Measurements from ENCODE around the gene PLSCR4.

Gene PLSCR4

DNA sequence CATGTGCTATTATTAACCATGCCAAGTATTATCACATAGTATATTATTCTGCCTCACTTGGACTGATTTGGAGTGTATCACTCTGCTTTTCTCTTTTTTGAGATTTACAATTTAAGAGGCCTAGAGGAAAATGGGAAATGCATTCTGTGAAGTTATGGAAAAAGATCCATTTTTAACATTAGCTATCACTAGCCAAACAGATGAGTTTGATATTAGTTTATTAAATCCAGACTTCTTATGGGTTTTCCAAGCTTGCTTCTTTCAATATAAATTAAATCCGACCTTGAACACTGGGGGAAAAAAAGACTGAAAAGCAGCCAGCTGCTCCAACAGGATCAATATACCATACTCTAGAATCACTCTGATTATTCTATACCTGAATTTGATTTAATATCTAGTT is 59.9 kb downstream of the PLSCR4 start:
- no peak for DNase-seq

DNA sequence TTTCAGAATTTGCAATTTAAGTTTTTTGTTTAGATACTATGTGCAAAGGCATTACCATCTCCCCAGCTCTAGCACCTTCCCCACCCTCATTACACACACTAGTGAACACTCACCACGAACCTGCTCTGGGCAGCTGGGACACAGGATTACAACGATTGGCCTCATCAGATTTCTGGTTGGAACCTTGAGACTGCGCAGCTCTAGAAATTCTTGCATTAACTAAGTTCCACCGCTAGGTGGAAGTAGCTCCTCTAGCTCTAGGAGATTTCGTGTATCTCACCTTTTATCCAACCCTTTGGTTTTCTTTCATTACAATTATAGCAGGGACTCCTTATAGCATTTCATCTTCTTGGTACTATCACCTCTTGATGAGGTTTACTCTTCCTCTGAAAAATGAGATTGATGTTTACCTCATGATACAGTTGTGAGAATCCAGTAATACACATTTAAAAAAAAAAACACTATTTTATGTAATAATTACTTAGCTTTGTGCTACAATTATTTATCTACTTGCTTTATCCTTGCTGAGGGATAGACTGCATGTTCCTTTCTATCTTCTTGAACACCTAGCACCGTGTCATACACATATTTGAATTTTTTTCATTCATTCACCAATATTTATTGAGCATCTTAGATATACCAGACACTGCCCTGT is 61.3 kb downstream of the PLSCR4 start:
- peak; percentile 40 to 52 for DNase-seq

DNA sequence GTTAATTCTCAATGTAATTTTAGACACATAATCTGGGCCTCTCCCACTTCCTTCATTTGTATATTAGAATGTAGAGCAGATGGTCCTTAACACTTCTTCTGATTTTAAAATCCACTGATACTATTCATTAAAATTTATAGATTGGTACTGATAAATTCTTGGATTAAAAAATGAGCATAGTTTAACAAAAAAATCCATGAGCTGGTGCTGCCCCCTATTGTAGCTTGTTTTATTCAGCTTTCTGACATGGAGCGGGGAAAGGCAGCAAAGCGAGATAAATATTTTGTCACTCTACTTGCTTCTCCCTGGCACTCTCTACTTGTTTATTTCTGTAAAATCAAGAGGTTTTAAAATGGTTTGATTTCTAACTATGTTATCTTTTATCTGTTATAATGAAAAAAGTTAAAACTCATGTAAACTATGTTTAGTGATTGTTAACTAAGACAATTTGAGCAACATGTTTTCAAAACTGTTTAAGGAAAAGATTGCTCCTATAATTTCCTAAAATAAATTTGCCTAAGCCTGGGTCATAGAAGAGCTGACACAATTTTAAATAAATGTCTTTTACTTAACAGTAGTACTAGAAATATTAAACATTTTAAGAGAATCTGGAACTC is 63.5 kb downstream of the PLSCR4 start:
- peak; percentile 4 to 13 for DNase-seq

DNA sequence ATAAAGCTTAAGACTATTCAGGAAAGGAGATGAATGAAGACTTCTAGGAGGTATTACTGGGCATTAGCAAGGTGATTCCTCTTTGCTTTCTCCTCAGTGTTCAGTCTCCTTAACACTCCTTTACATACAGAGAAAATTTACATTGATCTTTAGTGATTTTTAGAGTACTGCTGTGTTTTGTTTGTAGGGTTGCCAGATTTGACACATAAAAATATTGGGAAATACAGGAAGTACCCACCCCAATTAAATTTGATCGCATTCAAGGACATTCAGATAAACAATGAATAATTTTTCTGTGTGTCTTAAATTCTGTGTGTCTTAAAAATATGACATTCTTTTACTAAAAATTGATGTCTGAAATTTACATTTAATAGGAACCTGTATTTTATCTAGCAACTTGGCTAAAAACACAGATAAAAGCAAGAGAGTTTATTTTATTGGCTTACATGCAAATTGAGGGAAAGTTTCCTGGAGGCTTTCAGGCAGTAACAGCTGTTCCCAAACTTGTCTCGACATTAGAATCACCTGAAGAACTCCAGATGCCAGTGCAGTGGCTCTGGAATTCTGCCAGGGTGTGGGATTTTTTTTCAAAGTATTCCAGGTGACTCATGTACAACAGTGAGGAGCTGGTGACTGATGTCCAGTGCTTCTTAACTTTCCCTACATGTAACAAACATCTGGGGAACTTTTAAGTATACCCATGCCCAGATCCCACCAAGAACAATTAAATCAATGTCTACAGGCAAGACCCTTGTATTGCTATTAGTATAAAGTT is 66.5 kb downstream of the PLSCR4 start:
- no peak for DNase-seq

DNA sequence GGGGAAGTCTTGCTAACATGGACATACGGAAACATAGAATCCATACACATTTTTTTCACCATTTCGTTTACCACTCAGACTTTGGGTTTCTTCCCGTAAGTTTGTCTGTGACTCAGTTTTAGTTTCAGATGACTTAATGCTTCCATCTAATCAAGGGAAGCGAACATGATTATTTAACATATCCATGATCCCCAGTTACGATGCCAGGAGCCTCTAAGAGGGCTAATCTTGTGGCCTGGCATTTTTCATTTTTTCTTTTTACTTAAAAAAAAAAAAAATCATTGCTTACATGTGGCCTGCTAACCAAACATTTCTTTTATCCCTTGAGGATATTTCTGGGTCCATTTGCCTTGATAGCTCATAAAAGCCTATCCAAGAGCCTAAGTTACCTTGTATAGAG is 69.7 kb downstream of the PLSCR4 start:
- DNase-seq, result no peak

DNA sequence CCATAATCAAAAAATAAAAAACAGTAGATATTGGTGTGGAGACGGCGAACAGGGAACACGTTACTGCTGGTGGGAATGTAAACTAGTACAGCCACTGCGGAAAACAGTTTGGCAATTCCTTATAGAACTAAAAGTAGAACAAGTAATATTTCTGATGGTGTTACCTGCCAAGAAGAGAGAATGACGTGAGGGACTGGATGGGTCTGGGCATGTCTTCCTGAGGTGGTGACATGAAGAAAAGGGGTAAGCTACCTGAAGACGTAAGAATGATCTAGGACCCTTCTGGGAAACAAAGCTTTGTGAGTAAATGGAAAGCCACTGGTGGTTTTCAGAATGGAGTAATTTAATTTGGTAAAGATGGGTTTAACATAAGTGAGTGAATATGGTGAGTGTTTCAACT is 70.5 kb downstream of the PLSCR4 start:
- no peak for DNase-seq

DNA sequence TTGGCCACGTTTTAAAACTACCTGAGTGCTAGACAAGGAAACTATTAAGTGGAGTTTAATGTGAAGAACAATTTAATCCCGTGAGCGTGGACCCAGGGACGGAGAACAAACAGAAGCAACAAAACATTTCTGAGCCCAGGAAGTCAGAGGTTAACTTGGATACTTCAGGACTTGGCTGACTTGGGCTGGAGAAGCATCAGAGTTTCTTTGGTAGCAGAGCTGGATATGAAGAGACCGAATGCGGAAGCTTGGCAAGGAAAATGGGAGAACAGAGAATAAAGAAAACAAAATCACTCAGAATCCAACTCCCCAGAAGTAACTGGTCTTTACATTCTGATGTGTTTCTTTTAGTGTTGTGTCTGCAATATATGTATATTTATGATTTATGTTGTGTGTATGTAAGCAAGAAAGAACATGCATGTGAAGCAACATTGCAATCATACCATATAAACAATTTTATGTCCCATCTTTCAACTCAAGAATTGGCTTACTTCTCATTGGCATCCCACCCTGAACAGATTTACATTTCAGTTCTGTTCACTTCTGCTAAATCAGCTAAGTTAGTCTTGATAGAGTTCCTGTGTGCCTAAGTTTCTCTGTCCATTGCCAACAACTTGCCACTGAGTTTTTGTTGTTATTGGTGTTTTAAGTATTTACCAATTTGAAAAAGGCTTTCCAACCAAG is 72.8 kb downstream of the PLSCR4 start:
- no peak for DNase-seq

DNA sequence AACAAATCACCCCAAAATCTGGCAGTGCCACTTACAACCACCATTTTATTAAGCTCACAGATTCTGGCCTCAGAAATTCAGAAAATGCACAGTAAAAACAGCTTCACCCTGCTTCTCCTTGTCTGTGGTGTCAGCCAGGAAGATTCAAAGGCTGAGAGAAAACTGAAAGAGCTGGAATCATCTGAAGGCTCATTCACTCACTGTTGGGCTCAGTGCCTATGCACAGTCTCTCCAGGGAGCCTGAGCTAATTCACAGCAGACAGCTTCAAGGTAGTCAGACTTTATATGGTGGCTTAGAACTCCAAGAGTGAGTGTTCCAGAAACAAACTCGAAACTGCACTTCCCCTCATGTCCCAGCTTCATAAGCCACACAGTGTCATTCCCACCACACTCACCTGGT is 73.4 kb downstream of the PLSCR4 start:
- no peak for DNase-seq

DNA sequence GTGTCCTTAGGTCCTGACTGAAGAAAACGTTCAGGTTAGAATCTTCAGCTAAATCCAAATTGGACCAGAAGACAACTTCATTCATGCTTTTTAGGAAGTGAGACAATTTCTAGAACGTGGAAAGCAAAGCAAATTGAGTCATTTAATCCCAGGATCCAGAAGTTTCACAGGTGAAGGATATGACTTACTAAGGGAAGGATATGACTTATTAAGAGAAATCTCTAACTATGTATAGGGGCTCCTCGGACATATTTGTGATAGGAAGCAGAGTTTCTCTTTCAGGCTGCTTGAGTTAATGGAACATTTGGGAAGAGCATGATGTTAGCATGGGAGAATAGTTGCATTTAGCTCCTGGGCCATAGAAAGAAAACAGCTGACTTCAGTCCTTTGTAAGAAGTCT is 73.8 kb downstream of the PLSCR4 start:
- no peak for DNase-seq

DNA sequence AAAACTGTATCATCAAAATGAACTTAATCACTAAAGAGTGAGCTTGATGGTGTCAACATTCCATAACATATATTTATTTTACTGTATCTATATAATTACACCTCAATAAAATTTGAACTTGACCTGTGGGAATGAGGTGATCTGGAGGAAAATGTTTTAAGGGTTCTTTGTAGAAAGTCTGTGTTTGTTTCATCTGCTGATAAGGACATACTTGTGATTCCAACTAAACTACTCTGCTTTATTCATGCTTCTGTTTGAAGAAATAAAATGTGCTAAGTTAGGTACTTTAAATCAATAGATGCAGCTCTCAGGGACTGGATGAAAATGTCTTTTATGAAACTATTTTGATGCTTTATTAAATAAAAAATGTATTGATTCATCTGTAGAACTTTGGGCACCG is 78.3 kb downstream of the PLSCR4 start:
- DNase-seq, result no peak

DNA sequence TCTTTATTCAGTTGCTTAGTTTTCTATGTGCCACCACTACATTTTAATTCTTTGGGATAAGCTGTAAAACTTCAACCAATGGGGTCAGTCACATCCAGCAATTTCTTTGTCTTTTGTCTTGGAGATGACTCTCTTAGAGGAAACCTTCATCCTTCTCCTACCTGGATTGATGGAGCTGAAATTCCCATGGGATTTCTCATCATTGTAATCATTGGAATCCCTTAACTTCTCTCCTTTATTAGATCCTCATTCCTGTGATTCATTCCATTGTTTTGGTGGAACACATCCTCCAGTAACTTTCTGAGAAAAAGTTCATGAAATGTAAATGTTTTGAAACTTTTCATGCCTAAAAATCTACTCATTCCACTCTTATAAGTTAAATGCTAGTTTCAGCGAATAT is 80.3 kb downstream of the PLSCR4 start:
- no peak for DNase-seq

DNA sequence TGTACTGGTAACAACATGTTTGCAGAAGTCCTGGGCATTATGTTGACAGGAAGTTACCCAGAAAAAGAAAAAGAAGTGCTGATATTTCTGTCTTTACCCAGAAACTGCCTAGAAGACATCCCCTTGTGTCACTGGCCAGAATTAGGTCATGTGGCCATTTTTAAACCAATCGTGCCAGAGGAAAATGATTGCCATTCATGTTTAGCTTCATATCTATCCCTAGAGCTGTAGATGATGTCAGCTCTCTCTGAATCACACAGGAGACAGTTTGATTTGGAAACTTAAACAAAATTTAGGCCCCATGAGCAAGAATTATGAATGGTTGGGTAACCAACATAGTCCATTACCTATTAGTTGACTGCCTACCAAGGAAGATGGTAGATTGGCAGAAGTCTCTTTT is 81.0 kb downstream of the PLSCR4 start:
- DNase-seq, result peak in 1 of 2 donors; percentile 3

DNA sequence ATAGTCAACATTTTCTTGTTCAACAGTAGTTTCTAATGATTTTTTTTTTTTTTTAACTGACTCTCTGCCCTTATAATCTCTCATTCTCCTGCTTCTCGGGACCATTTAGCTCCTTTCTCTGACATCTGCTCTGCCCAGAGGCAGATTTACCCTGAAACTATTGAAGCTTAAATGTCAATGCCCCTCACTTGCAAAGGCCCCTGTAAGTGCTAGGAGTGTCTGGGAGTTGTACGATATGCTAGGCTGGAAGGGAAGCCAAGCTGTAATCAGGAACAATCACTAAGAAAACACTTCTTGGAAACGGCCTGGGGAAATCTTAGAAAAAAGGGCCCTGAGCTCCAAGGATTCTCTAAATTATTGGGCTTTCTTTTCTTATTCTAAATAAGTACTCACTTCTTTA is 84.1 kb downstream of the PLSCR4 start:
- no peak for DNase-seq

DNA sequence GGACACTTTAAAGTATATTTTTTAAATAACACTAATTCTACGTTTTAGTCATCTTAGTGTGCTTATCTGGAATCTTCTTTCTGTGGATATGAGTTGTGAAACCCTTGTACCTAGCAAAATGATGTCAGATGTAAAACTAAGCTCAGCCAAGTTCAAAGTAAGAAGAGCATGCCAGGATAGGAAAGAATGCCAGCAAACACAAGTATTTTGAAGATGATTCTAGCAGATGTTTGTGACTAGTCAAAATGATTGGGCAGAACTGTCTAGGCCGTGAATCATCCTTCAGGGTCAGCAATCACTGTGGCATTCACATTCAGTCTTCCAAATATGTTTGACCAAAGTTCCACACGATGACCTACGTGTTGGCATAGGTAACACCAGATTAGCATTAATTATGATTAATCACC is 84.5 kb downstream of the PLSCR4 start:
- DNase-seq, result no peak

DNA sequence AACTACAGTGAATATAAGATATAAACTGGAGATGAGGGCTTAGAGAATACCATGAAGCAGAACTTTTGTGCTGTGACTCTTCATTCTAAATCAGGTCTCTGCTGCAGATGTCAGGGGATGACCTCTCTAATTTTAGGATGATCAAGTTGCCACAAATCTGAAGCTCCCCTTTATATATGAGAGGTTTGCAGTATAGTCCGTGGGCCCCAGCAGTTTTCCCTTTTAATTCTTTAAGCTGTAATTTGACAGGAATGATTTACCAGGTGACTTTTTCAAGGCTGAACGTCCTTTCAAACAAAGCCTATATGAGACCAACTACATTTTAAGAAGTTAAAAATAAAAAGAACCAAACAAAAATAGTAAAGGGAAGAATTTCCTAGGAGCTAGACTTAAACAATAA is 85.0 kb downstream of the PLSCR4 start:
- DNase-seq, result no peak

DNA sequence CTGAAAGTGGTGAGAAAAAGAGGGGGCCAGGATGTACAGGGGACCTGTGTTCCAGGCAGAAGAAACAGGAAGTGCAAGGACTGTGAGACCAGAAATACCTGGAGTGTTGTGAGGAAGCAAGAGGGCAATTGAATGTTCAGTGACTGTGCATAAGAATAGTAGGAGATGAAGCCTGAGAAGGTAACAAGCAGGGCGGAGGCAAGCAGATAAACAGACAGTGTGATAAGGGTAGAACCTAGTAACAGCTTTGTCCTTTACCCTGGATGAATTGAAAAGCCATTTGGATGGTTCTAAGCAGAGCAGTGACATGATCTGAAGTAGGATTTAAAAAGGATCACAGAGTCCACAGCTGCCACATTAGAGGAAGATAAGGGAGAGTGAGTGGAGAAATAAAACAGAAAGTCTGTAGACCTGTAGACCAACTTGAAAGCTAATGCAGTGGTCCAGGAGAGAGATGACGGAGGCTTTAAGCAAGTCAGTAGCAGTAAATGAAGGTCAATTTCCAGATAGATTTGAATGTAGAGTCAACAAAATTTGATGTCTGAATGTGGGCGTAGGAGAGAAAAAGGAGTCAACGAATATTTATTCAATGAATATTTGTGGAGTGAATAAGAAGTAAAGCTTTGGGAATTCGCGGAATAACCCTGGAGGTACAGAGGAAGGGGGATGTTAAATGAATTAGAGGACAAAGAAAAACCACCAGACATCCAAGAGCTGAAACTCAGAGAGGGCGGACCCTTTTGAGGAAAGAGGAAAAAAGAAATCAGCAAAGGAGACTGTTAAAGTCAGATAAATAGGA is 85.7 kb downstream of the PLSCR4 start:
- no peak for DNase-seq

DNA sequence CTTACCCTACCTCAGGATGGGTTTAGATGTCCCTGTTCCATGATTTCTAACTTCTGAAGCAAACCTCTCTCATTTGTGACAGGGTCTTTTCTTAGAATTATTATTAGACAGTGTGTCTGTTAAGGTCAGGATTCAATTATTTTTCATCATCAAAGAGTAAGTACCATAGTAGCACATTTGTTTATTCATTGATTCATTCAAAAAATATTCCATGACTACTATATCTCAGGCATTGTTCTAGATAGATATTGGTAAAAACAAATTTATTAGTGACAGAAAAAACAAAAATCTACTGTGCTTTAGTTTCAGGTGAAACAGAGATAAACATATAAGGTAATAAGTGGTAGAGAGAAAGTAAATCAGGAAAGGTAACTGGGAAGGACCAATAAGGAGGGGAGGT is 86.4 kb downstream of the PLSCR4 start:
- DNase-seq, result no peak

DNA sequence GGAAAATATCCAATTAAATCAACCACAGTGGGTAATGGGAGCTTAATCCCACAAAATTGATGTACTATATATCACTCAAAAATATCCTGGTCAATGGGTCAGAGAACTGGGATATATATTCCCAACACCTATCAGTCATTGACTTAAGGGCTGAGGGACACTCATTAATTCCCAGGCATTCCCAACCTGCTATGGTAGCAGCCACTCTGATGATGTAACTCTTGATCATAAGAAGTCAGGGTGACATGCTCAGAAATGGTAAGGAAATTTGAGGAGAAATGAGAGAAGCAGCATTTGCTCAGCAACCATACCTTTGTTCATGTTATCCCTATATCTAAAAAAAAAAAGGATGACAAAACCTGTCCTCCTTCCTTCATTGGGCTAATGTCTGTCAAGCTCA is 86.8 kb downstream of the PLSCR4 start:
- no peak for DNase-seq

DNA sequence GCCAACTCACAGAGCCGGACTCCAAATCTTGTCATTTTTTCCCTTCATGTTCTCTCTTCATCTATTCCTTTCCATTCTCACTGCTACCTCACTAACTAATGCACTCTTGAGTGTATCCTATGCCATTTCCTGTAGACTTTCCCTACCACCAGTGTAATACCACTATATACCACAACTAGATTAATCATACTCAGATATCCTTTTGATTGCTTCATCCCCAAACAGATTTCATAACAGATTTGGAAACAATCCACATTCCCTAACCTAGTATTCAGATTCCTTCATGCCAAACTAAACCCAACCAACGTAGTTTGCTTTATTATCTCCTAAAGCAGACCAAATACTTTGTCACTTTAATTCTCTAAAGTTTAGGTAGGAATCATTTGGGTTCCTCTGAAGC is 87.3 kb downstream of the PLSCR4 start:
- DNase-seq, result peak in 1 of 2 donors; percentile 9

DNA sequence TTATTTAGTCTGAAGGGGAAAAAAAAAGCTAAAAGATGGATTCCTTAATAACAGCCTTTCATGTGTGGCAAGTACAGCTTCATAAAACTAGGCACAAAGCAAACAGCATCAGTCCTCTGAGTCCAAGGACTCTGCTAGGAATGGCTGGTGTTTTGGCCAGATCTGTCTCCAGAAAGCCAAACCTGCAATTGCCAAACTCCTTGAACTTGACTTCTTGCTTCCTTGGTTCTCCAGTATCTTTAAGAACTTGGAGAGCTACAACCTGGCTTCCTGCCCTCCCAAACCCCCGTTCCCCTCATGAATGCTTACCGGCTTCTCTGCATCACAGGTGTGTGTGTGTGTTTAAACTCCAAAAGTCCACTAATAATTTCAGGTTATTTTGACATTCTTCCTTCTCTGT is 88.3 kb downstream of the PLSCR4 start:
- no peak for DNase-seq

DNA sequence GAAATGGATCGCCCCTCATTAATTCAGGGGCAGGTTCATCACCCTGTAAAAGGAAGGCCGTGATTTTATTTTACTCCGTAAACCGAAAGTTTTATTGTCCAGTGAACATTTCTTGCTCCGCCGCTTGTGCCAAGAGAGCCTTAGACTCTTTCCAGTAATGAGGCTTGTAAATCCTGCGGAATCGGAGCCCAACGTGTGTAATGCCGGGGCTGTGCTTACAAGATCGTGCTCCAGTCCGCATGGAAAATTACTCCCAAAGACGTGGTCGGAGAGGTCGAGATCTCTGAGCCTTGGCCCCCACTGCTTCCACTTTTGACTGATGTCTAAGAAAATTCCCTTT is 89.3 kb downstream of the PLSCR4 start:
- DNase-seq, result no peak

DNA sequence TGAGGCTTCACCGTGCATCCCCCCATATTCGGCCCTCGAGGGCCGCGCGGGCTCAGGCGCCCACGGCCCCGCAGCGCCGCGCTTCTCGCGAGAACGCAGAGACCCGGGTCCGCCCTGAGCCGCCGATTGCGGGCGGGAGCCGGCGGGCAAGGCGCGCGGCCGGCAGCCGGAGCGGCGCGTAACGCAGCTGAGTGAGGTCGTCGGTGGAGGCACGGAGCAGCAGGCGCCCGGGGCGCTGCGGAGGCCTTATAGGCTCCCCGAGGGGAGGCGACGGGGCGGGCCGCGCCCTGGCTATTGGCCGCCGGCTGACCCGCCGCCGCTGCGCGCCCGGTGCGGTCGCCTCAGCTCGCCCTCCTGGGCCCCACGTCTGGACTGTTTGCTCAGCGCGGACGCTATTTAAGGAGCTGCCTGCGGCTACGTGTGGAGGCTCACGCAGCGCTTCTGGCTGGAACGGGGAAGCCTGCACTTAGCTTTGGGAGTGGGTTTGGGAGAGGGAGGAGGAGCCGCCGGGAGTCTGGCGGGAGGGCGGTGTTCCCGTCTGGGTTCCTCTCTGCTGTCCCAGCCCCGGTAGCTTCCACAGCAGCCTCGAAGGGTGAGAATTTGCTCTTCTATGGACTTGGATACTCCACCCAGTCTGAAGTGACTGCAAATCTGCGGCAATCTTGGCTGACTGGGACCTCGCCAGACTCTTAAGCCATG is 89.8 kb downstream of the PLSCR4 start, which contains the start of gene PLOD2:
Gene PLOD2 (minus strand): TSS at position 221 of the 699 bp plus-strand sequence. CDS start 195 bp downstream, at position 26.
- DNase-seq, result peak; percentile 10 to 42

All from inflammatory macrophage (primary cell).